ENCODE measurements around the gene RMI2. TPM values are rescaled to one million over a fixed set of nuclear protein-coding genes. Genes with fewer than 3 reads are reported as not detected.

The RMI2 gene
- polyA plus RNA-seq, 1 donor (not counting 4 experiments of a cell fraction or from before 2014, with no cell fraction given): 6.8 TPM

DNA sequence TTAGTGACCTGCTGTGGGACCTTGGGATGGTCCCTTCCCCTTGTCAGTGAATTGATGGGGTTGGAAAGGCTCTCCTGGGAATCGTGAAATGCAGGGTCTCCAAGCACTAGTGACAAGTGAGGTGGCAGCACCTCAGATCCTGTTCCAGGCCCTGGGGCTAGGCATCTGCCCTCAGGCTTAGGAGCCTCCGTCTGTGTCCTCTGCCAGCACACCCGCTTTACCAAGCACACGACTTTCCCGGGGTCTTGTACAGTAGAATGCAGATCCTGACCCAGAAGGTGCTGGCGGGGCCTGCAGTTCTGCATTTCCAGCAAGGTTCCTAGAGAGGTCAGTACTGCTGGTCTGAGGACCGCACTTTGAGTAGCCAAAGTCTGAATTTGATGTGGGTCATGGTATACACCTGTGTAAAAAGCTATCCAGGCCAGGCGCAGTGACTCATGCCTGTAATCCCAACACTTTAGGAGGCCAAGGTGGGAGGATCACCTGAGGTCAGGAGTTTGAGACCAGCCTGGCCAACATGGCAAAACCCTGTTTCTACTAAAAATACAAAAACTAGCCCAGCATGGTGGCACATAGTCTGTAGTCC lies 30.9 kb upstream of the RMI2 start:
- no peak overlapping the region for H3K4me2 ChIP-seq (ENCODE audit: control insufficient read depth, extremely low read depth, insufficient read depth, low read depth, low read length)
- no peaks in the 10 kb centered on the region for H3K9me3 ChIP-seq (ENCODE audit: control insufficient read depth, low read depth, low read length)
- DNase-seq (ENCODE audit: low read depth, low spot score) (no peak), FAIRE-seq (no peak)
- no peaks in the 10 kb centered on the region for H4K20me1 ChIP-seq (ENCODE audit: control insufficient read depth, extremely low read depth, insufficient read depth, low read length)
- no peaks in the 10 kb centered on the region for H3K36me3 ChIP-seq (ENCODE audit: control insufficient read depth in 2 of 2, extremely low read depth in 1 of 2, insufficient read depth in 2 of 2, low read length in 2 of 2)
- H3K27me3 ChIP-seq (ENCODE audit: control insufficient read depth, extremely low read depth, insufficient read depth, low read length): no peaks in the 10 kb centered on the region
- TF ChIP-seq CTCF (optimal IDR thresholded peaks at IDR 0.05 in 1 of 3, IDR thresholded peaks at IDR 0.05 in 1 of 3, conservative IDR thresholded peaks at IDR 0.05 in 1 of 3; ENCODE audit: extremely low read depth in 1 of 3, insufficient read depth in 2 of 3, low read length in 3 of 3) (no peak), EZH2 (IDR thresholded peaks at IDR 0.05; ENCODE audit: low read length) (no peak)
- H3K9me1 ChIP-seq (ENCODE audit: control insufficient read depth, extremely low read depth, insufficient read depth, low read length): no peaks in the 10 kb centered on the region
- H2AFZ ChIP-seq (ENCODE audit: control insufficient read depth, low read length): no peak overlapping the region
- peaks cover 8% of the 10 kb centered on the region for H3K4me1 ChIP-seq (ENCODE audit: control insufficient read depth, extremely low read depth, insufficient read depth, low read length)
- H3K4me3 ChIP-seq (ENCODE audit: control insufficient read depth in 2 of 3, extremely low read depth in 1 of 3, insufficient read depth in 2 of 3, low read depth in 1 of 3, low read length in 3 of 3): no peak overlapping the region
- dilution Hi-C loops (cut with MboI; ENCODE audit: extremely low pct_ligation_motif_present, low sequenced_read_pairs): no loop called here
- no peaks in the 10 kb centered on the region for H3K79me2 ChIP-seq (ENCODE audit: control insufficient read depth, insufficient read depth, low read length)
- H3K27ac ChIP-seq (ENCODE audit: control insufficient read depth, insufficient read depth, low read length): no peak overlapping the region
- H3K9ac ChIP-seq (ENCODE audit: control insufficient read depth, extremely low read depth, insufficient read depth, low read length): no peak overlapping the region

DNA sequence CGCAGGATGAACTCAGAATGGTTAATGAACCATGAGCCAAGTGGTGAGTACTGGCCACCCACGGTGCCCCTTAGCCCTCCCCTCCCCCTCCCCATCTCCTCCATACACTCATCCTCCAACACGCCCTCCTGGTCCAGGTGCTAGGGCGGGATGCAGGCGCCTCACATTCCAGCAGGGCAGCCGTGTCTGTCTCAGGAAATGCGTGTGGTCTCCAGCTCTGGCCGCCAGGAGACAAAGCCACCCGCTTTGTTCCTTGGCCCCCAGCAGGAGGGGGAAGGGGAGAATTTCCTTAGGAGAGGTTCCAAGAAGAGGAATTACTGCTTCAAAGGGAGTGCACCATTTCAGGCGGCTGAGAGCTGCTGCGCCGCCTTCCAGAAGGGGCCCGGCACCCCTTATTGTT lies 29.7 kb upstream of the RMI2 start:
- H3K36me3 ChIP-seq (ENCODE audit: control insufficient read depth in 2 of 2, extremely low read depth in 1 of 2, insufficient read depth in 2 of 2, low read length in 2 of 2): no peaks in the 10 kb centered on the region
- H3K27ac ChIP-seq (ENCODE audit: control insufficient read depth, insufficient read depth, low read length): no peak overlapping the region
- H3K79me2 ChIP-seq (ENCODE audit: control insufficient read depth, insufficient read depth, low read length): no peaks in the 10 kb centered on the region
- H3K4me2 ChIP-seq (ENCODE audit: control insufficient read depth, extremely low read depth, insufficient read depth, low read depth, low read length): no peak overlapping the region
- no peak overlapping the region for H3K9ac ChIP-seq (ENCODE audit: control insufficient read depth, extremely low read depth, insufficient read depth, low read length)
- peaks cover 8% of the 10 kb centered on the region for H3K4me1 ChIP-seq (ENCODE audit: control insufficient read depth, extremely low read depth, insufficient read depth, low read length)
- no peaks in the 10 kb centered on the region for H3K9me3 ChIP-seq (ENCODE audit: control insufficient read depth, low read depth, low read length)
- H3K9me1 ChIP-seq (ENCODE audit: control insufficient read depth, extremely low read depth, insufficient read depth, low read length): no peaks in the 10 kb centered on the region
- FAIRE-seq (no peak), DNase-seq (ENCODE audit: low read depth, low spot score) (no peak)
- TF ChIP-seq EZH2 (IDR thresholded peaks at IDR 0.05; ENCODE audit: low read length): no peak
- no peak for TF ChIP-seq CTCF (optimal IDR thresholded peaks at IDR 0.05 in 1 of 3, IDR thresholded peaks at IDR 0.05 in 1 of 3, conservative IDR thresholded peaks at IDR 0.05 in 1 of 3; ENCODE audit: extremely low read depth in 1 of 3, insufficient read depth in 2 of 3, low read length in 3 of 3)
- H2AFZ ChIP-seq (ENCODE audit: control insufficient read depth, low read length): no peak overlapping the region
- H3K27me3 ChIP-seq (ENCODE audit: control insufficient read depth, extremely low read depth, insufficient read depth, low read length): no peaks in the 10 kb centered on the region
- dilution Hi-C loops (cut with MboI; ENCODE audit: extremely low pct_ligation_motif_present, low sequenced_read_pairs): no loop called here
- no peak overlapping the region for H3K4me3 ChIP-seq (ENCODE audit: control insufficient read depth in 2 of 3, extremely low read depth in 1 of 3, insufficient read depth in 2 of 3, low read depth in 1 of 3, low read length in 3 of 3)
- H4K20me1 ChIP-seq (ENCODE audit: control insufficient read depth, extremely low read depth, insufficient read depth, low read length): no peaks in the 10 kb centered on the region
